Loucy (cell line): ENCODE measurements around the gene SERPINA1.

Source experiments
- H2AFZ ChIP-seq: fragments of 200-600 bp; sonication (generic); 2 replicates; pipeline ENCODE4 v1.6.0; 2016; ENCODE audit warnings: antibody characterized with exemption, mild to moderate bottlenecking, low read length, moderate library complexity
- H3F3A ChIP-seq: fragments of 200-600 bp; 2 replicates; pipeline ENCODE4 v1.6.0; 2016; ENCODE audit warnings: antibody characterized with exemption, low read depth, mild to moderate bottlenecking
- H3K27me3 ChIP-seq: fragments of 200-600 bp; sonication (generic); 2 replicates; pipeline ENCODE4 v1.6.1; 2014; ENCODE audit warnings: low read length, mild to moderate bottlenecking; ENCODE audit not compliant: insufficient read depth, poor library complexity, severe bottlenecking
- H3K36me3 ChIP-seq: fragments of 200-600 bp; sonication (generic); 2 replicates; pipeline ENCODE4 v1.6.1; 2016; ENCODE audit warnings: low read length; ENCODE audit not compliant: insufficient read depth
- H3K4me1 ChIP-seq: fragments of 200-600 bp; sonication (generic); 2 replicates; pipeline ENCODE4 v1.5.1; 2014; ENCODE audit warnings: low read length, mild to moderate bottlenecking; ENCODE audit not compliant: insufficient read depth, poor library complexity, severe bottlenecking
- H3K4me2 ChIP-seq: fragments of 200-600 bp; sonication (generic); 2 replicates; pipeline ENCODE4 v1.6.0; 2014; ENCODE audit warnings: antibody characterized with exemption, low read length, low read depth, mild to moderate bottlenecking; ENCODE audit not compliant: poor library complexity, severe bottlenecking
- H3K4me3 ChIP-seq: fragments of 200-600 bp; sonication (generic); 2 replicates; pipeline ENCODE4 v1.5.1; 2014; ENCODE audit warnings: low read length, mild to moderate bottlenecking, mixed read lengths; ENCODE audit not compliant: poor library complexity, severe bottlenecking
- H3K79me2 ChIP-seq: fragments of 200-600 bp; sonication (generic); 2 replicates; pipeline ENCODE4 v1.6.1; 2014; ENCODE audit warnings: low read length; ENCODE audit not compliant: insufficient read depth
- H3K9ac ChIP-seq: fragments of 200-600 bp; sonication (generic); 2 replicates; pipeline ENCODE4 v1.6.0; 2014; ENCODE audit warnings: mild to moderate bottlenecking, low read depth, low read length, moderate library complexity; ENCODE audit not compliant: poor library complexity, severe bottlenecking
- H3K9me2 ChIP-seq: fragments of 200-600 bp; sonication (generic); replicated peaks from 2 replicates; pipeline ENCODE4 v1.6.1; 2016; ENCODE audit warnings: low read depth, low read length, mixed read lengths
- H3K9me3 ChIP-seq: fragments of 200-600 bp; sonication (generic); 2 replicates; pipeline ENCODE4 v1.6.1; 2014; ENCODE audit warnings: mild to moderate bottlenecking, antibody characterized with exemption, low read length, low read depth; ENCODE audit not compliant: insufficient read depth
- H4K20me1 ChIP-seq: fragments of 200-600 bp; sonication (generic); 2 replicates; pipeline ENCODE4 v1.6.0; 2014; ENCODE audit warnings: antibody characterized with exemption, low read length, mild to moderate bottlenecking; ENCODE audit not compliant: insufficient read depth, poor library complexity, severe bottlenecking
- CTCF ChIP-seq: fragments of 200-600 bp; sonication (generic); conservative IDR thresholded peaks from 2 replicates; pipeline ENCODE4 v1.5.1; 2014; ENCODE audit warnings: mild to moderate bottlenecking, antibody characterized with exemption, low read length
- EZH2phosphoT487 ChIP-seq: fragments of 200-600 bp; IDR thresholded peaks from 2 replicates; pipeline ENCODE4 v1.6.1; 2018; ENCODE audit warnings: antibody characterized with exemption, mild to moderate bottlenecking, moderate library complexity, borderline replicate concordance

SERPINA1 gene

GRCh38 chr14:94367347-94368242 is 20.8 kb downstream of the SERPINA1 start:
- Histone ChIP-seq H2AFZ (no peak overlapping the region), H3F3A (no peaks in the 10 kb centered on the region), H3K4me1 (no peaks in the 10 kb centered on the region), H3K4me2 (no peak overlapping the region), H4K20me1 (no peaks in the 10 kb centered on the region), H3K4me3 (no peak overlapping the region), H3K79me2 (no peaks in the 10 kb centered on the region), H3K9me3 (no peaks in the 10 kb centered on the region), H3K27me3 (no peaks in the 10 kb centered on the region), H3K9me2 (no peaks in the 10 kb centered on the region), H3K9ac (no peak overlapping the region), H3K36me3 (no peaks in the 10 kb centered on the region)
- no peak for TF ChIP-seq EZH2phosphoT487
- TF ChIP-seq CTCF, result no peak

GRCh38 chr14:94366146-94366915 is 22.1 kb downstream of the SERPINA1 start, which contains the start of gene SERPINA2:
TSS of gene SERPINA2 (minus strand) at chr14:94366698.
- Histone ChIP-seq H3K4me1 (no peaks in the 10 kb centered on the region), H3K9ac (no peak within 1 kb of the TSS), H3K36me3 (no peaks in the 10 kb centered on the region), H3K4me2 (no peak within 1 kb of the TSS), H4K20me1 (no peaks in the 10 kb centered on the region), H3K27me3 (no peaks in the 10 kb centered on the region), H2AFZ (no peak within 1 kb of the TSS), H3K9me2 (no peaks in the 10 kb centered on the region), H3K4me3 (no peak within 1 kb of the TSS), H3F3A (no peaks in the 10 kb centered on the region), H3K9me3 (no peaks in the 10 kb centered on the region), H3K79me2 (no peaks in the 10 kb centered on the region)
- TF ChIP-seq EZH2phosphoT487 (no peak), CTCF (no peak)

- H3K4me3 ChIP-seq, result no peak overlapping the region
- TF ChIP-seq CTCF (no peak), EZH2phosphoT487 (no peak)
- H3F3A ChIP-seq, result no peaks in the 10 kb centered on the region
- H3K9me3 ChIP-seq, result no peaks in the 10 kb centered on the region
- no peak overlapping the region for H3K9ac ChIP-seq
- no peaks in the 10 kb centered on the region for H3K36me3 ChIP-seq
- H4K20me1 ChIP-seq, result no peaks in the 10 kb centered on the region
- H2AFZ ChIP-seq, result no peak overlapping the region
- H3K4me2 ChIP-seq, result no peak overlapping the region
- H3K4me1 ChIP-seq, result no peaks in the 10 kb centered on the region
- H3K9me2 ChIP-seq, result no peaks in the 10 kb centered on the region
- no peaks in the 10 kb centered on the region for H3K27me3 ChIP-seq
- H3K79me2 ChIP-seq, result no peaks in the 10 kb centered on the region
Measured at GRCh38 chr14:94365624-94366023, 22.8 kb downstream of the SERPINA1 start.
